Measurements from ENCODE around the gene RB1. TPM values are rescaled to one million over a fixed set of nuclear protein-coding genes. Genes with fewer than 3 reads are reported as not detected.

RB1 gene
- total and polyA plus RNA-seq, 8 donors: 32.1 to 53.1 (median 47.4) TPM

DNA sequence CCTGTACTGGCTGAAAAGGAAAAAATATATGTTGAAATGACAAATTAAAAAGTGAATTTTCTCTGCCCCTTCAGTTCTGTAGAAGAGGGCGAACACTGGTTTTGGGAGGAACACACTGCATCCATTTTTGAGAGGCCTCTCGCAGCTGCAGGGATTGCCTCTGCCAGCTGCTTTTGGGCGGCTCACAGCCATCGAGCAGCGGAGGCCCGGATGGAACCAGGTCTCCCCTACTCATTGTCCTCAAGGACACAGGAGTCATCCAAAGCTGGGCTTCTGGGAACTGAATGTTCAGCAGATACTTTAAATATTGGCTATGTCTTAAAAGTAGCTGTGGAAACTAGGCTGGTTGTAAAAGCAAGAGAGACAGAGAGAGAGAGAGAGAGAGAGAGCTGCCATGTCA is 212.2 kb downstream of the RB1 start:
- no peaks in the 10 kb centered on the region for H3K9me3 ChIP-seq
- ATAC-seq (no peak), DNase-seq (no peak)
- H3K4me3 ChIP-seq: no peak overlapping the region
- intact Hi-C loops (cut with DNase I): no loop called here
- TF ChIP-seq, protein P1, sequence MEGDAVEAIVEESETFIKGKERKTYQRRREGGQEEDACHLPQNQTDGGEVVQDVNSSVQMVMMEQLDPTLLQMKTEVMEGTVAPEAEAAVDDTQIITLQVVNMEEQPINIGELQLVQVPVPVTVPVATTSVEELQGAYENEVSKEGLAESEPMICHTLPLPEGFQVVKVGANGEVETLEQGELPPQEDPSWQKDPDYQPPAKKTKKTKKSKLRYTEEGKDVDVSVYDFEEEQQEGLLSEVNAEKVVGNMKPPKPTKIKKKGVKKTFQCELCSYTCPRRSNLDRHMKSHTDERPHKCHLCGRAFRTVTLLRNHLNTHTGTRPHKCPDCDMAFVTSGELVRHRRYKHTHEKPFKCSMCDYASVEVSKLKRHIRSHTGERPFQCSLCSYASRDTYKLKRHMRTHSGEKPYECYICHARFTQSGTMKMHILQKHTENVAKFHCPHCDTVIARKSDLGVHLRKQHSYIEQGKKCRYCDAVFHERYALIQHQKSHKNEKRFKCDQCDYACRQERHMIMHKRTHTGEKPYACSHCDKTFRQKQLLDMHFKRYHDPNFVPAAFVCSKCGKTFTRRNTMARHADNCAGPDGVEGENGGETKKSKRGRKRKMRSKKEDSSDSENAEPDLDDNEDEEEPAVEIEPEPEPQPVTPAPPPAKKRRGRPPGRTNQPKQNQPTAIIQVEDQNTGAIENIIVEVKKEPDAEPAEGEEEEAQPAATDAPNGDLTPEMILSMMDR (IDR thresholded peaks at IDR 0.05): no peak
- peaks cover 0 to under 1% of the 10 kb centered on the region in 2 donors for H3K4me1 ChIP-seq
- H3K36me3 ChIP-seq: peaks cover 0 to 29% of the 10 kb centered on the region in 2 donors
- H3K27ac ChIP-seq: no peak overlapping the region
- no peaks in the 10 kb centered on the region for H3K27me3 ChIP-seq

DNA sequence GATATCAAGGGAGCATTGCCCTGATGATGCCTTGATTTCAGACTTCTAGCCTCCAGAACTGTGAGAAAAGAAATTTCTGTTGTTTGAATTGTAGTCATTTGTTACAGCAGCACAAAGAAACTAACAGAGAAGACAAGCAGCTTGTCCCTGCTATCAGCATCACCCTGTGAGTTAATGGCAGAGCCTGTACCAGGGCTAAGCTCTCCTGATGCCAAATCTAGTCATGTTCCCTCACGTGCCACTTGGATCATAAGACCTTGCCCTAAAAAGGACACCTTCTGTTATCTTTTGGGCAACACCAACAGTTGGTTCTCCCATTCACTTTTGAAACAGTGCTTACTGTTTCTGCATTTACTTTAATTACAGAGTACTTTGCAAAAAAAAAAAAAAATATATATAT is 214.5 kb downstream of the RB1 start:
- no peaks in the 10 kb centered on the region for H3K9me3 ChIP-seq
- H3K4me1 ChIP-seq: no peaks in the 10 kb centered on the region
- DNase-seq (no peak), ATAC-seq (no peak)
- TF ChIP-seq, protein P1 (IDR thresholded peaks at IDR 0.05): no peak
- H3K27me3 ChIP-seq: no peaks in the 10 kb centered on the region
- H3K4me3 ChIP-seq: no peak overlapping the region
- intact Hi-C loops (cut with DNase I): no loop called here
- peaks cover 0 to 21% of the 10 kb centered on the region in 2 donors for H3K36me3 ChIP-seq
- no peak overlapping the region for H3K27ac ChIP-seq

DNA sequence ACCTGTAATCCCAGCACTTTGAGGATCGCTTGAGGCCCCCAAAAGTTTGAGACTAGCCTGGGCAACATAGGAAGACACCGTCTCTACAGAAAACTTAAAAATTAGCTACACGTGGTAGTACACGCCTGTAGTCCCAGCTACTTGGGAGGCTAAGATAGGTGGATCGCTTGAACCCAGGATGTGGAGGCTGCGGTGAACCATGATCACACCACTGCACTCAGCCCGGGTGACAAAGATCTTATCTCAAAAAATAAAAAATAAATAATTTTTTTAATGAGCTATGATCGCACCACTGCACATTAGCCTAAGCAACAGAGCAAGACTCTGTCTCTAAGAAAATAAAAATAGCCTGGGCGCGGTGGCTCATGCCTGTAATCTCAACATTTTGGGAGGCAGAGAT is 222.7 kb downstream of the RB1 start:
- intact Hi-C loops (cut with DNase I): no loop called here
- no peak for ATAC-seq
- no peak for DNase-seq
- Histone ChIP-seq H3K36me3 (peaks cover 0 to 3% of the 10 kb centered on the region in 2 donors), H3K27me3 (no peaks in the 10 kb centered on the region), H3K27ac (no peak overlapping the region), H3K4me1 (peaks cover 4 to 10% of the 10 kb centered on the region in 2 donors), H3K9me3 (no peaks in the 10 kb centered on the region), H3K4me3 (no peak overlapping the region)
- TF ChIP-seq, protein P1 (IDR thresholded peaks at IDR 0.05): no peak

DNA sequence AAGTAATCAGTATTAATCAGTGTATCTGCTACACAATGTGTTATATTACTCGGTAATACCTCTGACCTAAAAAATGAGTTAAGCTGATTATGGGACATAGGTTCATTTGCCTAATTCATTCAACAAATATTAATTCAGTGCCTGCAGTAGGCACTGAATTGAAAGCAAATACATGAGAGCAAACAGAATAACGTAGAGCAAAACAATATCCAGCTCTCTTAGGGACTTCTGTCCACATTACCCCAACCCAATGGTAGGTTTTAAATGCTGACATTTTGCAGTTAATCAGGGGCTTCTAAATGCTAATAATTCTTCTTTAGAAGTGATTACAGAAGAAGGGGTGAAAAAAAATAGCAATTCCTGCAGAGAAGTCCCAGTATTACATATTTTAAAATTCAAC is 224.4 kb downstream of the RB1 start:
- peaks cover 4 to 17% of the 10 kb centered on the region in 2 donors for H3K4me1 ChIP-seq
- H3K9me3 ChIP-seq: no peaks in the 10 kb centered on the region
- ATAC-seq: no peak
- H3K36me3 ChIP-seq: no peaks in the 10 kb centered on the region
- no peak overlapping the region for H3K27ac ChIP-seq
- TF ChIP-seq, protein P1 (IDR thresholded peaks at IDR 0.05): no peak
- no peak overlapping the region for H3K4me3 ChIP-seq
- DNase-seq: no peak
- intact Hi-C loops (cut with DNase I): no loop called here
- H3K27me3 ChIP-seq: no peaks in the 10 kb centered on the region

DNA sequence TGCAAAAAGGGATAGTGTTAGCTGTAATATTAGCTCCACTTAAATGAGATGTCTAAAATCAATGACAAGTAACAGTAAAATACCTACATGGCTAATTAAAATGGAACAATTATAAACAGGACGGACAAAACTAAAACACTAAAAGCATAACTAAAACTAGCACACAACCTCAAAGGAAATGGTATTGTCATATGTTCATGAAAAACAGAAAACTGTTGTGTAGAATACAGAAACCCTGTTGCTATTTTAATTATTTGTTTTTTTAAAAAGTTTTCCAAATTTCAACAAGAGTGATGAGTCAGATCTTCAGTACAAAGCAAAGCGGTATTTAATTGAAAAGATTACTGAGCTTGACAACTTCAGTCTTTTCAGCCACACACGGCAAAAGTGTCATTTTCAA is 225.2 kb downstream of the RB1 start:
- H3K27ac ChIP-seq: no peak overlapping the region
- ATAC-seq (no peak), DNase-seq (no peak)
- intact Hi-C loops (cut with DNase I): no loop called here
- no peaks in the 10 kb centered on the region for H3K27me3 ChIP-seq
- H3K9me3 ChIP-seq: no peaks in the 10 kb centered on the region
- H3K4me3 ChIP-seq: no peak overlapping the region
- H3K36me3 ChIP-seq: no peaks in the 10 kb centered on the region
- H3K4me1 ChIP-seq: peaks cover 4 to 24% of the 10 kb centered on the region in 2 donors
- TF ChIP-seq, protein P1 (IDR thresholded peaks at IDR 0.05): no peak
